Measurements from ENCODE around the gene FBXL13.

DNA sequence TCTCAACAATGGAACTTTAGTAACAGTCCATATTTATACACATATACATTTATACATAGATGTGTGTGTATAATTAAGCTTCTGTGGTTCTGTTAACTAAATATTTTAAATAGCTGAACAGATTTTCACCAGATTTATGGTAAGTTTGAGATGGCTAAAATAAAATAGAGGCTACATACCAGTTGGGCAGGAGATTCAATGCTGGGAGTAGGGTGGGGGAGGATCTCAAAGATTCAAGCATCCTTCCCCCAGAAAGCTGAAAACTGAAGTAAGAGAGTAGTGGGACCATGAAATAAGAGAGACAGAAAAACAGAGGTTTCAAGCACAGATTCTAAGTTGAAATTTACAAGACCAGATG, 147.8 kb downstream of the FBXL13 start:
- TF ChIP-seq EZH2 (IDR thresholded peaks at IDR 0.05; ENCODE audit: insufficient read depth, poor library complexity, severe bottlenecking) (no peak), EZH2phosphoT487 (IDR thresholded peaks at IDR 0.05; ENCODE audit: insufficient read depth, low read depth) (no peak)

Measured in GM23248 (cell line).